C4-2B (cell line): Measurements from ENCODE around the gene RIN3.
A peak's percentile ranks its signal among the peaks of the same experiment; 100 is the strongest.

Source experiments
- H3K27ac ChIP-seq: fragments of 450-650 bp; 2 replicates; pipeline ENCODE4 v1.5.1; 2017
- CTCF ChIP-seq: fragments of 450-650 bp; conservative IDR thresholded peaks from 2 replicates; pipeline ENCODE4 v1.5.1; 2017; ENCODE audit warnings: mild to moderate bottlenecking
- ZFX ChIP-seq: fragments of 450-650 bp; IDR thresholded peaks from 2 replicates; pipeline ENCODE4 v1.6.1; 2017

The RIN3 gene

GRCh38 chr14:92692822-92693226 lies 179.2 kb downstream of the RIN3 start:
- H3K27ac ChIP-seq, result peak overlapping the region; percentile 60
- TF ChIP-seq CTCF, result no peak
- TF ChIP-seq ZFX, result no peak

- TF ChIP-seq CTCF (no peak), ZFX (no peak)
- no peak overlapping the region for H3K27ac ChIP-seq
These were observed 180.6 kb downstream of the RIN3 start for GRCh38 chr14:92693998-92694795.

GRCh38 chr14:92694807-92695206 lies 181.2 kb downstream of the RIN3 start:
- no peak overlapping the region for H3K27ac ChIP-seq
- no peak for TF ChIP-seq ZFX
- no peak for TF ChIP-seq CTCF

GRCh38 chr14:92695562-92695961 lies 182.0 kb downstream of the RIN3 start:
- TF ChIP-seq CTCF, result no peak
- TF ChIP-seq ZFX, result no peak
- no peak overlapping the region for H3K27ac ChIP-seq

- TF ChIP-seq CTCF, result no peak
- no peak for TF ChIP-seq ZFX
- no peak overlapping the region for H3K27ac ChIP-seq
These were observed 182.8 kb downstream of the RIN3 start for GRCh38 chr14:92696366-92696765.

GRCh38 chr14:92698393-92698792 lies 184.8 kb downstream of the RIN3 start:
- H3K27ac ChIP-seq, result no peak overlapping the region
- TF ChIP-seq ZFX, result no peak
- no peak for TF ChIP-seq CTCF

- TF ChIP-seq CTCF, result no peak
- no peak for TF ChIP-seq ZFX
These were observed 188.2 kb downstream of the RIN3 start for GRCh38 chr14:92701826-92702225.

More at GRCh38 chr14:92701826-92702225, 188.2 kb downstream of the RIN3 start:
- H3K27ac ChIP-seq, result no peak overlapping the region
